Measurements from ENCODE around the gene SPATA19.

The SPATA19 gene

GRCh38 chr11:133814588-133815100 is 30.7 kb downstream of the SPATA19 start:
- no peak overlapping the region for H3K27ac ChIP-seq (ENCODE audit: low read length)

GRCh38 chr11:133811850-133812685 is 33.2 kb downstream of the SPATA19 start:
- Histone ChIP-seq H3K4me3 (ENCODE audit: low read depth in 1 of 2, low read length in 2 of 2) (no peak overlapping the region), H3K4me1 (ENCODE audit: control insufficient read depth in 1 of 2, insufficient read depth in 2 of 2, low read length in 2 of 2) (no peaks in the 10 kb centered on the region), H3K36me3 (ENCODE audit: control insufficient read depth in 1 of 2, insufficient read depth in 2 of 2, low read length in 2 of 2) (no peaks in the 10 kb centered on the region), H3K27ac (ENCODE audit: low read length) (no peak overlapping the region), H3K9me3 (ENCODE audit: control insufficient read depth in 1 of 2, low read length in 2 of 2) (no peaks in the 10 kb centered on the region), H3K27me3 (ENCODE audit: low read depth, low read length) (no peaks in the 10 kb centered on the region)

More at GRCh38 chr11:133814588-133815100, 30.7 kb downstream of the SPATA19 start:
- Histone ChIP-seq H3K9me3 (ENCODE audit: control insufficient read depth in 1 of 2, low read length in 2 of 2) (no peaks in the 10 kb centered on the region), H3K4me3 (ENCODE audit: low read depth in 1 of 2, low read length in 2 of 2) (no peak overlapping the region), H3K27me3 (ENCODE audit: low read depth, low read length) (no peaks in the 10 kb centered on the region), H3K4me1 (ENCODE audit: control insufficient read depth in 1 of 2, insufficient read depth in 2 of 2, low read length in 2 of 2) (no peaks in the 10 kb centered on the region), H3K36me3 (ENCODE audit: control insufficient read depth in 1 of 2, insufficient read depth in 2 of 2, low read length in 2 of 2) (no peaks in the 10 kb centered on the region)

GRCh38 chr11:133810766-133811165 is 34.5 kb downstream of the SPATA19 start:
- H3K9me3 ChIP-seq (ENCODE audit: control insufficient read depth in 1 of 2, low read length in 2 of 2) = no peaks in the 10 kb centered on the region
- no peak overlapping the region for H3K4me3 ChIP-seq (ENCODE audit: low read depth in 1 of 2, low read length in 2 of 2)
- H3K36me3 ChIP-seq (ENCODE audit: control insufficient read depth in 1 of 2, insufficient read depth in 2 of 2, low read length in 2 of 2) = no peaks in the 10 kb centered on the region
- no peaks in the 10 kb centered on the region for H3K27me3 ChIP-seq (ENCODE audit: low read depth, low read length)
- no peaks in the 10 kb centered on the region for H3K4me1 ChIP-seq (ENCODE audit: control insufficient read depth in 1 of 2, insufficient read depth in 2 of 2, low read length in 2 of 2)
- H3K27ac ChIP-seq (ENCODE audit: low read length) = no peak overlapping the region

GRCh38 chr11:133809569-133810491 is 35.5 kb downstream of the SPATA19 start:
- H3K27ac ChIP-seq (ENCODE audit: low read length) = no peak overlapping the region
- peak overlapping the region in 1 of 2 donors; percentile 18 for H3K4me3 ChIP-seq (ENCODE audit: low read depth in 1 of 2, low read length in 2 of 2)
- H3K27me3 ChIP-seq (ENCODE audit: low read depth, low read length) = no peaks in the 10 kb centered on the region
- H3K4me1 ChIP-seq (ENCODE audit: control insufficient read depth in 1 of 2, insufficient read depth in 2 of 2, low read length in 2 of 2) = no peaks in the 10 kb centered on the region
- H3K9me3 ChIP-seq (ENCODE audit: control insufficient read depth in 1 of 2, low read length in 2 of 2) = no peaks in the 10 kb centered on the region
- H3K36me3 ChIP-seq (ENCODE audit: control insufficient read depth in 1 of 2, insufficient read depth in 2 of 2, low read length in 2 of 2) = no peaks in the 10 kb centered on the region

- Histone ChIP-seq H3K36me3 (ENCODE audit: control insufficient read depth in 1 of 2, insufficient read depth in 2 of 2, low read length in 2 of 2) (no peaks in the 10 kb centered on the region), H3K9me3 (ENCODE audit: control insufficient read depth in 1 of 2, low read length in 2 of 2) (no peaks in the 10 kb centered on the region), H3K4me3 (ENCODE audit: low read depth in 1 of 2, low read length in 2 of 2) (no peak overlapping the region), H3K27ac (ENCODE audit: low read length) (no peak overlapping the region), H3K4me1 (ENCODE audit: control insufficient read depth in 1 of 2, insufficient read depth in 2 of 2, low read length in 2 of 2) (no peaks in the 10 kb centered on the region), H3K27me3 (ENCODE audit: low read depth, low read length) (no peaks in the 10 kb centered on the region)
Measured at GRCh38 chr11:133808393-133809140, 36.7 kb downstream of the SPATA19 start.

GRCh38 chr11:133803026-133803425 is 42.3 kb downstream of the SPATA19 start:
- no peak overlapping the region for H3K27ac ChIP-seq (ENCODE audit: low read length)
- H3K9me3 ChIP-seq (ENCODE audit: control insufficient read depth in 1 of 2, low read length in 2 of 2) = no peaks in the 10 kb centered on the region
- no peaks in the 10 kb centered on the region for H3K4me1 ChIP-seq (ENCODE audit: control insufficient read depth in 1 of 2, insufficient read depth in 2 of 2, low read length in 2 of 2)
- no peak overlapping the region for H3K4me3 ChIP-seq (ENCODE audit: low read depth in 1 of 2, low read length in 2 of 2)
- no peaks in the 10 kb centered on the region for H3K36me3 ChIP-seq (ENCODE audit: control insufficient read depth in 1 of 2, insufficient read depth in 2 of 2, low read length in 2 of 2)
- no peaks in the 10 kb centered on the region for H3K27me3 ChIP-seq (ENCODE audit: low read depth, low read length)

- Histone ChIP-seq H3K9me3 (ENCODE audit: control insufficient read depth in 1 of 2, low read length in 2 of 2) (no peaks in the 10 kb centered on the region), H3K4me3 (ENCODE audit: low read depth in 1 of 2, low read length in 2 of 2) (no peak overlapping the region)
Measured at GRCh38 chr11:133801356-133801755, 44.0 kb downstream of the SPATA19 start.

GRCh38 chr11:133800666-133801065 is 44.6 kb downstream of the SPATA19 start:
- H3K4me1 ChIP-seq (ENCODE audit: control insufficient read depth in 1 of 2, insufficient read depth in 2 of 2, low read length in 2 of 2) = no peaks in the 10 kb centered on the region
- H3K27ac ChIP-seq (ENCODE audit: low read length) = no peak overlapping the region
- no peaks in the 10 kb centered on the region for H3K27me3 ChIP-seq (ENCODE audit: low read depth, low read length)
- H3K4me3 ChIP-seq (ENCODE audit: low read depth in 1 of 2, low read length in 2 of 2) = no peak overlapping the region
- no peaks in the 10 kb centered on the region for H3K36me3 ChIP-seq (ENCODE audit: control insufficient read depth in 1 of 2, insufficient read depth in 2 of 2, low read length in 2 of 2)
- H3K9me3 ChIP-seq (ENCODE audit: control insufficient read depth in 1 of 2, low read length in 2 of 2) = peaks cover 0 to 2% of the 10 kb centered on the region in 2 donors

More at GRCh38 chr11:133801356-133801755, 44.0 kb downstream of the SPATA19 start:
- Histone ChIP-seq H3K36me3 (ENCODE audit: control insufficient read depth in 1 of 2, insufficient read depth in 2 of 2, low read length in 2 of 2) (no peaks in the 10 kb centered on the region), H3K4me1 (ENCODE audit: control insufficient read depth in 1 of 2, insufficient read depth in 2 of 2, low read length in 2 of 2) (no peaks in the 10 kb centered on the region), H3K27ac (ENCODE audit: low read length) (no peak overlapping the region), H3K27me3 (ENCODE audit: low read depth, low read length) (no peaks in the 10 kb centered on the region)

GRCh38 chr11:133797554-133797953 is 47.8 kb downstream of the SPATA19 start:
- Histone ChIP-seq H3K9me3 (ENCODE audit: control insufficient read depth in 1 of 2, low read length in 2 of 2) (peaks cover 0 to 15% of the 10 kb centered on the region in 2 donors), H3K27me3 (ENCODE audit: low read depth, low read length) (no peaks in the 10 kb centered on the region), H3K4me3 (ENCODE audit: low read depth in 1 of 2, low read length in 2 of 2) (no peak overlapping the region), H3K4me1 (ENCODE audit: control insufficient read depth in 1 of 2, insufficient read depth in 2 of 2, low read length in 2 of 2) (no peaks in the 10 kb centered on the region), H3K36me3 (ENCODE audit: control insufficient read depth in 1 of 2, insufficient read depth in 2 of 2, low read length in 2 of 2) (no peaks in the 10 kb centered on the region), H3K27ac (ENCODE audit: low read length) (no peak overlapping the region)

- Histone ChIP-seq H3K27me3 (ENCODE audit: low read depth, low read length) (no peaks in the 10 kb centered on the region), H3K36me3 (ENCODE audit: control insufficient read depth in 1 of 2, insufficient read depth in 2 of 2, low read length in 2 of 2) (no peaks in the 10 kb centered on the region), H3K27ac (ENCODE audit: low read length) (no peak overlapping the region), H3K4me3 (ENCODE audit: low read depth in 1 of 2, low read length in 2 of 2) (no peak overlapping the region), H3K9me3 (ENCODE audit: control insufficient read depth in 1 of 2, low read length in 2 of 2) (peaks cover 0 to 15% of the 10 kb centered on the region in 2 donors), H3K4me1 (ENCODE audit: control insufficient read depth in 1 of 2, insufficient read depth in 2 of 2, low read length in 2 of 2) (no peaks in the 10 kb centered on the region)
Measured at GRCh38 chr11:133796043-133796795, 49.1 kb downstream of the SPATA19 start.

Measured in muscle layer of duodenum (tissue), 2 donors.